Fibroblast of lung (primary cell): ENCODE measurements around the gene TNNC2.

Source experiments
- CTCF ChIP-seq, 2 donors: IDR thresholded peaks in 1 of 2; conservative IDR thresholded peaks in 1 of 2; 1 replicate in 1 of 2; 2 replicates in 1 of 2; pipeline ENCODE4 v1.5.1; 2011 to 2012; ENCODE audit warnings: low read length in 2 of 2, control low read depth in 1 of 2, inconsistent platforms in 1 of 2, low read depth in 1 of 2, mild to moderate bottlenecking in 1 of 2
- EZH2 ChIP-seq: IDR thresholded peaks from 2 replicates; pipeline ENCODE4 v1.5.1; 2012; ENCODE audit warnings: low read length, control low read depth, mild to moderate bottlenecking; ENCODE audit errors: missing control alignments

- TF ChIP-seq CTCF (conservative IDR thresholded peaks at IDR 0.05 in 1 of 2, IDR thresholded peaks at IDR 0.05 in 1 of 2; ENCODE audit: low read depth in 1 of 2, low read length in 2 of 2) (no peak), EZH2 (no peak)
These were observed 43.3 kb downstream of the TNNC2 start for GRCh38 chr20:45783656-45784294.
